Thoracic aorta (tissue), 2 donors: ENCODE data around the gene TOR1AIP2. TPM values are rescaled to one million over a fixed set of nuclear protein-coding genes. Genes with fewer than 3 reads are reported as not detected.

Experiments
- ATAC-seq: fragments of 150-250 bp; one replicate; pipeline ENCODE4 v1.8.0; 2017; ENCODE audit warnings: low read depth; ENCODE audit not compliant: insufficient number of reproducible peaks, low FRiP score
- DNase-seq: peaks from one replicate; pipeline ENCODE4 v3.0.0-alpha.2; 2020; ENCODE audit warnings: low spot score
- H3K27ac ChIP-seq, 2 donors: fragments of 200-600 bp; sonication (generic); 1 replicate in 1 of 2; 2 replicates in 1 of 2; pipeline ENCODE4 v1.5.1; 2016; ENCODE audit warnings: mild to moderate bottlenecking in 2 of 2, moderate library complexity in 2 of 2
- H3K27me3 ChIP-seq: fragments of 200-600 bp; sonication (generic); replicated peaks from 2 replicates; pipeline ENCODE4 v1.6.0; 2016; ENCODE audit warnings: mild to moderate bottlenecking; ENCODE audit not compliant: insufficient read depth
- H3K36me3 ChIP-seq: fragments of 200-600 bp; sonication (generic); one replicate; pipeline ENCODE4 v1.5.1; 2016
- H3K4me1 ChIP-seq, 2 donors: fragments of 200-600 bp; sonication (generic); 1 replicate in 1 of 2; 2 replicates in 1 of 2; pipeline versions ENCODE4 v1.5.1 to v1.6.0; 2016; ENCODE audit warnings: low read depth in 2 of 2, mild to moderate bottlenecking in 1 of 2; ENCODE audit not compliant: control insufficient read depth in 1 of 2
- H3K4me3 ChIP-seq: fragments of 200-600 bp; sonication (generic); 2 replicates; pipeline ENCODE4 v1.5.1; 2016; ENCODE audit warnings: mild to moderate bottlenecking
- H3K9me3 ChIP-seq: fragments of 200-600 bp; sonication (generic); 2 replicates; pipeline ENCODE4 v1.5.1; 2016
- total RNA-seq, 2 donors: library from RNA; depleted of rRNA; stranded (reverse); fragments of >200 nt; gene quantifications; one replicate each; pipeline versions ENCODE4 v1.1.0 to v1.2.3, GENCODE V29; 2016
- TF ChIP-seq, protein P1 (sequence below): fragments of 200-600 bp; sonication (generic); IDR thresholded peaks from one replicate; pipeline ENCODE4 v1.5.1; 2019; ENCODE audit warnings: antibody characterized with exemption

Gene TOR1AIP2
- total RNA-seq, 2 donors from 2014 or later, result 45.9 to 74.1 TPM

GRCh38 chr1:179825206-179825605 is 52.4 kb downstream of the TOR1AIP2 start:
- Histone ChIP-seq H3K36me3 (no peaks in the 10 kb centered on the region), H3K27me3 (no peaks in the 10 kb centered on the region), H3K9me3 (no peaks in the 10 kb centered on the region), H3K4me1 (no peaks in the 10 kb centered on the region), H3K4me3 (no peak overlapping the region), H3K27ac (no peak overlapping the region)
- no peak for DNase-seq
- TF ChIP-seq, protein P1, sequence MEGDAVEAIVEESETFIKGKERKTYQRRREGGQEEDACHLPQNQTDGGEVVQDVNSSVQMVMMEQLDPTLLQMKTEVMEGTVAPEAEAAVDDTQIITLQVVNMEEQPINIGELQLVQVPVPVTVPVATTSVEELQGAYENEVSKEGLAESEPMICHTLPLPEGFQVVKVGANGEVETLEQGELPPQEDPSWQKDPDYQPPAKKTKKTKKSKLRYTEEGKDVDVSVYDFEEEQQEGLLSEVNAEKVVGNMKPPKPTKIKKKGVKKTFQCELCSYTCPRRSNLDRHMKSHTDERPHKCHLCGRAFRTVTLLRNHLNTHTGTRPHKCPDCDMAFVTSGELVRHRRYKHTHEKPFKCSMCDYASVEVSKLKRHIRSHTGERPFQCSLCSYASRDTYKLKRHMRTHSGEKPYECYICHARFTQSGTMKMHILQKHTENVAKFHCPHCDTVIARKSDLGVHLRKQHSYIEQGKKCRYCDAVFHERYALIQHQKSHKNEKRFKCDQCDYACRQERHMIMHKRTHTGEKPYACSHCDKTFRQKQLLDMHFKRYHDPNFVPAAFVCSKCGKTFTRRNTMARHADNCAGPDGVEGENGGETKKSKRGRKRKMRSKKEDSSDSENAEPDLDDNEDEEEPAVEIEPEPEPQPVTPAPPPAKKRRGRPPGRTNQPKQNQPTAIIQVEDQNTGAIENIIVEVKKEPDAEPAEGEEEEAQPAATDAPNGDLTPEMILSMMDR, result no peak
- ATAC-seq, result no peak

DNA sequence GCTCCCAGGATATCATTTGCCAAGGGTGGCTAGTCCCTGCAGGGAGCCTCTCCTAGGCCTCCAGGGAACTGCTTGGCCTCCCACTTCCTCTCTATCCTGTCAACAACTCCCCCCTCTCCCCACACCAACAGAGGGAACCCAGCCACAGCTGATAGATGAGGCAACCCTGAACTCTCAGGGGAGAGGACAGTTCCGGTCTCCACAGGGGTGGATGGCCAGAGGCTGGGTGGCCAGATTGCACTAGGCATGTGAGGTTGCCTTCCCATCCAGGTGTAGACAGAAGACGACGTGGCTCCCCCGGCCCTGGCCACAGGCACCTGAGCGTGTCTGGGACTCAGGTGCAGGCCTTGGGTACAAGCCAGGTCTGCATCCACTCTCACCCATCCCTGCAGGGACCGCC is 53.3 kb downstream of the TOR1AIP2 start:
- H3K9me3 ChIP-seq, result no peaks in the 10 kb centered on the region
- TF ChIP-seq, protein P1, result no peak
- no peak overlapping the region for H3K27ac ChIP-seq
- no peaks in the 10 kb centered on the region for H3K4me1 ChIP-seq
- DNase-seq, result no peak
- no peaks in the 10 kb centered on the region for H3K27me3 ChIP-seq
- no peaks in the 10 kb centered on the region for H3K36me3 ChIP-seq
- H3K4me3 ChIP-seq, result no peak overlapping the region
- ATAC-seq, result no peak

DNA sequence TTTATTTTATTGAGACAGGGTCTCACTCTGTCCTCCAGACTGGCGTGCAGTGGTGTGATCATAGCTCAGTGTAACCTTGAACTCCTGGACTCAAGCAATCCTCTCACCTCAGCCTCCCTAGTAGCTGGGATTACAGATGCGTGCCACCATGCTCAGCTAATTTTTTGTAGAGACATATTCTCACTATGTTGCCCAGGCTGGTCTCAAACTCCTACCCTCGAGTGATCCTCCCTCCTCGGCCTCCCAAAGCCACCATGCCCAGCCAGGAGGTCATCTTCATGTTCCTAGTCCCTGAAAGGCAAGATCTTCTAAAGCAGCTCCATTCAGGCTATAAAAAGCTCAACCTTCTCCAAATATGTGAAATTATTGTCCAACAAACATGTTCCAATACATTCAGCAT is 53.9 kb downstream of the TOR1AIP2 start:
- H3K36me3 ChIP-seq, result no peaks in the 10 kb centered on the region
- no peak overlapping the region for H3K27ac ChIP-seq
- ATAC-seq (no peak), DNase-seq (no peak)
- no peaks in the 10 kb centered on the region for H3K9me3 ChIP-seq
- no peaks in the 10 kb centered on the region for H3K27me3 ChIP-seq
- TF ChIP-seq, protein P1, result no peak
- no peak overlapping the region for H3K4me3 ChIP-seq
- H3K4me1 ChIP-seq, result no peaks in the 10 kb centered on the region

DNA sequence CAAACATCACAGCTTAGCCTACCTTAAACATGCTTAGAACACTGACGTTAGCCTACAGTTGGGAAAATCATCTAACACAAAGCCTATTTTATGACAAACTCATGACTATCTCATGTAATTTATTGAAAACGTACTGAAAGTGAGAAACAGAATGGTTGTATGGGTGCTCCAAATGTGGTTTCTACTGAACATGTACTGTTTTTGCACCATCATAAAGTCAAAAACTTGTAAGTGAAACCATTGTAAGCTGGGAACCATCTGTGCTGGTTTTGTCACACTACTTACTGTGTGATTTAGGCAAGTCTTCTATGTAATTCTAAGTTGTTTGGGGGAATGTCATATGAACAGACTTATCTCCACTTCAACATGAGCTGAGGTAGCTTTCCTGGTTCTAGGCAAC is 55.5 kb downstream of the TOR1AIP2 start:
- H3K9me3 ChIP-seq, result no peaks in the 10 kb centered on the region
- DNase-seq, result no peak
- H3K27me3 ChIP-seq, result no peaks in the 10 kb centered on the region
- H3K4me3 ChIP-seq, result no peak overlapping the region
- TF ChIP-seq, protein P1, result no peak
- H3K27ac ChIP-seq, result no peak overlapping the region
- ATAC-seq, result no peak
- H3K4me1 ChIP-seq, result no peaks in the 10 kb centered on the region
- no peaks in the 10 kb centered on the region for H3K36me3 ChIP-seq

DNA sequence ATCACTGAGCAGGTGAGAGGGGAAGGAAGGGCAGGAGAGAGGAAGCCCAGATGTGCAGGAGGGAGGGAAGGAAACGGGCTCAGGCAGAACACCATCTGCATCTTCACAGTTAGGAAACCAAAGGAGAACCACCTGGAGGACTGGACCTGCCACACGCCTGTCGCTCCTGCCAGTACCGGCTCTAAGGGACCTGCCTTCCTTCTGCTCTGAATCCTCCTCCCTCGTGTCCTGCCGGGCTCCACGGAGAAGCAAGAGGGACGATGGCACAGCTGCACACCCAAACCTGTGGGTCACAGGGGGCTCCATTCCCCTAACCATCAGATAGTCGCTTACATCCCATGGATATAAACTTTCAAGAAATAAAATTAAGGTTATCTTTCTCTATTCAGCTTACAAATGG is 56.1 kb downstream of the TOR1AIP2 start:
- H3K36me3 ChIP-seq, result no peaks in the 10 kb centered on the region
- no peak overlapping the region for H3K4me3 ChIP-seq
- H3K27ac ChIP-seq, result no peak overlapping the region
- TF ChIP-seq, protein P1, result no peak
- ATAC-seq, result no peak
- H3K9me3 ChIP-seq, result no peaks in the 10 kb centered on the region
- no peaks in the 10 kb centered on the region for H3K4me1 ChIP-seq
- DNase-seq, result no peak
- H3K27me3 ChIP-seq, result no peaks in the 10 kb centered on the region
